Tongue (tissue), 2 donors: ENCODE measurements around the gene ATXN7. TPM values are rescaled to one million over a fixed set of nuclear protein-coding genes. Genes with fewer than 3 reads are reported as not detected.
A peak's percentile ranks its signal among the peaks of the same experiment; 100 is the strongest.

Experiments used
- DNase-seq: peaks from one replicate; pipeline ENCODE4 v3.0.0-alpha.2; 2015
- total RNA-seq: library from RNA; depleted of rRNA; stranded (reverse); fragments of >200 nt; gene quantifications from one replicate; pipeline ENCODE4 v1.2.3, GENCODE V29; 2014

ATXN7 gene
- total RNA-seq, 1 donor from 2014 or later, result 18.3 TPM

DNA sequence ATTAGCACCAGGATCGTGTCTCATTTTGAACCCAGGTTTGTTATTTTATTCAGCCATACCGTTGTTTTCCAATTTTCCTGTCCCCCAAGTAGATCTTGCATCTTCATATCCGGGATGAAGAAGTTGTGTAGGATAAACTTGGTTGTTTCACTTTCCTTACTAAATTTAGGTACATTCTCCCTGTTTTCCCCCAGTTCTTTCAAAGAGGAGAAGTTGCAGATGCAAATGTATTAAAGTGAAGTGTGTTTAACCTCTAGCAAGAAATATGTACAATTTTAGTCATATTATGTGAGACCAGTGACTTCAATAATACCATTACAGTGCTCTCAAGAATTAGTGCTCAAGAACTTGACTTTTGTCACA, 1.3 kb downstream of the ATXN7 start:
- DNase-seq, result peak; percentile 8

GRCh38 chr3:63867225-63867624, 3.6 kb downstream of the ATXN7 start:
- DNase-seq, result no peak

DNA sequence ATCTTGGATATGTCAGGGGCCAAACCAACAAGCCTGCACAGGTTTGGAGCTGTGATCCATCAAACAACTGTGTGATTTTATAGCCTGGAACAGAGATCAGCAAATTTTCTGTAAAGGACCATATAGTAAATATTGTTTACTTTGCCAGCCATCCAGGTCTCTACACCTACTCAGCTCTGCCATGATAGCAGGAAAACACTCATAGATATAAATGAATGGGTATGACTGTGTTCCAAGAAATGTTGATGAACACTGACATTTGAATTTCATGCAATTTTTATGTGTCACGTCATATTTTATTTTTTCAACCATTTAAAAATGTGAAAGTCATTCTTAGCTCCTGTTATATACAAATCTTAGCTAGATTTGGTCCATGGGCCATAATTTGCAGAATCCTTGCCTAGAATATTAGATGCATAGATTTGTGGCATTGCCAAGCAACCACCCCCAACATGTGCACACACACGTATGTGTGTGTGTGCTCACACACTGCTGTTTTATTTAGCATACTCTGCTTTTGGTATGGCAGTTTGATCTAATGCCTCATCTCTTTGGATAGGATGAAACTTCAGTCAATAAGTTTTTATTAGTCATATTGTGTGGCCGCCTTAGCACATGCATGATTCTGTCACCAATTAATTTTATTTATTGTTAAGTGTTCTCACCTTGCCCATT, 6.4 kb downstream of the ATXN7 start:
- no peak for DNase-seq

- DNase-seq, result no peak
Measured at GRCh38 chr3:63870615-63871005, 6.9 kb downstream of the ATXN7 start.

DNA sequence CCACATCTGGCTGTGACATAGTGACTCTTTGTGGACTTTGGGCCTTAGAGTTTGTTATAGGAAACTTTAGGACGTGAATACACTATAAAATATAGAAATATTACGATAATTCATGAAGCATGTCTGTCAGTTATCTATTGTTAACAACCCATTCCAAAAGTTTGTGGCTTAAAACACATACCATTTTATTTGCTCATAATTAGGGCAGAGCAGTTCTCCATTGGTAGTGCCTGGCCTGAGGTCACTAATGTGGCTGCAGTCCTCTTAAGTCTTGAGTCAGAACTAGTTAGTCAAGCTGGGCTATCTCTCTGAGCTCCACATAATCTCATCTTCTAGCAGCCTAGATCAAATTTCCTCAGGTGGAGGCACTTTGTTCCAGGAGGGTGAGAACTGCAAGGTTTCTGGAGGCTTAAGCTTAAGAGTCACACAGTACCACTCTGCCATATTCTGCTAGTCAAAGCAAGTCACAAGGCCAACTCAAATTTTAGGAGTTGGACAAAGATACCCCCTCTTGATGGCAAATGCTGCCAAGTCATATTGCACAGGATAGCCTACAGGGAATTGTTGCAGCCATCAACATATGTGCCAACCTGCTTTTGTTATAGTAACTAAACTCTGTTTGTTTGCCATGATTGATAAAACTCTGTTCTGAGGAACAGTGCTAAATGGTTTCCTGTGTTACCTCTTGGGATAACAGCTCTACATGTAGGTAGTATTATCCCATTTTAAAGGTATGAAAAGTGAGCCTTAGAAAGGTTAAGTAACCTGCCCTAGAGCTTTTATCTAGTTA, 8.7 kb downstream of the ATXN7 start:
- DNase-seq, result no peak

- DNase-seq, result no peak
Measured at GRCh38 chr3:63874769-63875168, 11.1 kb downstream of the ATXN7 start.

GRCh38 chr3:63875510-63875909, 11.8 kb downstream of the ATXN7 start:
- no peak for DNase-seq

- no peak for DNase-seq
Measured at GRCh38 chr3:63876260-63876659, 12.6 kb downstream of the ATXN7 start.

DNA sequence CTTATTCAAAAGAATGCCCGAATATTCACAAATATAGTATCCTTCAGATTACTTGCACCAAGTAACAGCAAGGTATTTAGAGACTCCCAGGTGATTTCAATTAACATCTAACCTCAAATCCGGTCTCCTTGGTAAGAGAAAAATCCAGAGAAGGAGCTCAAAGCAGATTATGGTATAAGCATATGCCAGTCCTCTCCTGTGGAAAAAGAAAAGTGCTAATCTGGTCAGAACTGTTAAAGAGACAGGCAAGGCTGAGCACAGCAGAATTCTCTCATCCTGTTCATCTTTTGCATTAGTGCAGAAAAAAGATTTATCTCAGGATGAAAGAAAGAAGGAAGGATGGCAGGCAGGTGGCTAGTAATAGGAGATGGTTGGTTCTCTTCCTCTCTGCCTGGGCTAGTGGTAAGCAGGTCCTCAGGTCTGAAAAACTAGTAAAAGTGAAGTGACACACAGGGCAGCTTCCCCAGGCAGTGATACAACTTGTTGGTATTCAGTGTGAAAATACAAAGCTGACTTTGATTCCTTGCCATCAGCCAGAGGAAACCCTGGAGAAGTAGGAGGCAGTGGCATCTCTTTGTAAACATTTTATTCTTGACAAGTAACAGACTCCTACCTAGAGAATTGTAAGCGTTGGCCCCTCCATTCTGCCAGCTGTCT, 14.2 kb downstream of the ATXN7 start:
- DNase-seq, result no peak

- no peak for DNase-seq
Measured at GRCh38 chr3:63878394-63879060, 14.9 kb downstream of the ATXN7 start.

GRCh38 chr3:63880653-63881052, 17.0 kb downstream of the ATXN7 start:
- DNase-seq, result no peak

DNA sequence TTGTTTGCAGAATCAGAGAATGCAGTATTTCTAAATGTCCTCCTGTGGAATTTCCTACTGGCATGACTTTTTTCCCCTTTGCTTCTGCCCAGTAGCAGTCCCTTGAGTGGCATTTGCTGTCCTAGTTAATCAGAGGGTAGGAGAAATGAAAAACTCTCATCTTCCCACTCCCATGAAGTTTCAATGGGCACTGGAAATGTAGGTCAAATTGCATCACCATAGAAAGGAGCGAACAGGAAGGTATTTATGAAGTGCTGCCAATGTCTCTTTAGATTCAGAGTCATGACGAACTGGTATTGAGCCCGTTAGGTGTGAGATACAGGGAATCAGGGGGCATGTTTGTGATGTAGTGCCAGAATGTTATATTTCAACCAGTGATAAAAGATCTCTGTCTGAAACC, 23.2 kb downstream of the ATXN7 start:
- DNase-seq, result no peak

DNA sequence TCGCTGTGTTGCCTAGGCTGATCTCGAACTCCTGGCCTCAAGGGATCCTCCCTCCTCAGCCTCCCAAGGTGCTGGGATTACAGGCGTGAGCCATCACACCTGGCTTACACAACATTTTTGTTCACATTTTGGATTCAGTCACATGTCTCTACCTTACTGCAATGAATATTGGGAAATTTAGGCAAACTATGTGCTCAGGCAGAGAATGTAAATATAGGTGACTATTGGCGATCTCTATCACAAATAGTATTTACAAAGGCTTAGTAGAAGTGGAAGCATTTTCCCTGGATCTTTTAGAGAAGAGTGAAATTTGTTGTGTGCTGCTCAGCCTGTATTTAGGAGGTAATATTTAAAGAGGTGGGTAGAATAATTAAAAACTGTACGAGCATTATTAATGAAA, 27.9 kb downstream of the ATXN7 start:
- no peak for DNase-seq

- no peak for DNase-seq
Measured at GRCh38 chr3:63892773-63893352, 29.2 kb downstream of the ATXN7 start.

GRCh38 chr3:63895422-63896189, 31.9 kb downstream of the ATXN7 start:
- DNase-seq, result no peak

- no peak for DNase-seq
Measured at GRCh38 chr3:63896332-63897030, 32.8 kb downstream of the ATXN7 start.

DNA sequence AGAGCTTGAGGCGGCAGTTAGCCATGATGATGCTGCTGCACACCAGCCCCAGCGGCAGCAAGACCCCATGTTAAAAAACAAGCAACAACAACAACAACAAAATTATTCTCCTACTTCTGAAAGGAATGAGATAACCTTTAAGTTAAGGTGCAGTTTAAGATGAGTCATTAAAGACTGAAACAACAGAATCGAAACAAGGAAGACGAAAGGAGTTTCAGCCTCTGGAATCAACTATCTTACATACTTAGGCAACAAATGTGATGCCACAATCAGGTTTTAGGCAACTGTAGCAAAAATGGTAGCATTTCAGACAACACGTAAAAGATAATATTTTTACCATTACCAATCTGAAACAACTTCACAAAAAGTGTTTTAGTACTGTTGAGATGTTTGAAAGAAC, 36.3 kb downstream of the ATXN7 start:
- no peak for DNase-seq

DNA sequence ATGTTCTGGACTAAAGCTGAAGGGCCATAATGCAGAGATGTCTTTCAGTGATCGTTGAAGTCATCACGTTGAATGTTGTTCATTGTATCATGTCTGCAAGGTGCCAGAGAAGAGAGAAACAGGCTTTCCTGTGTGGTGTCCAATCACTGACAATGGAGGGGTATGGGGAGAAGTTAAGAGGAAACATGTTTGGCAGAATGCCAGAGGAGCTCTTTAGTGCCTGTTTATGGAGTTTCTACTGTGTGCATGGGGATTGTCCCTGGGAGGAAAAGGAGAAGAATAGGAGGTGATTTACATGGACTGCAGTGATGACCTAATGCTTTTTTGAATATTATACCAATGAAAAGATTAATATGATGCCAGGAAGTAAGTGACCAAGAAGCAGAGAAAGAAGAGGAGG, 36.8 kb downstream of the ATXN7 start:
- DNase-seq, result peak; percentile 12

DNA sequence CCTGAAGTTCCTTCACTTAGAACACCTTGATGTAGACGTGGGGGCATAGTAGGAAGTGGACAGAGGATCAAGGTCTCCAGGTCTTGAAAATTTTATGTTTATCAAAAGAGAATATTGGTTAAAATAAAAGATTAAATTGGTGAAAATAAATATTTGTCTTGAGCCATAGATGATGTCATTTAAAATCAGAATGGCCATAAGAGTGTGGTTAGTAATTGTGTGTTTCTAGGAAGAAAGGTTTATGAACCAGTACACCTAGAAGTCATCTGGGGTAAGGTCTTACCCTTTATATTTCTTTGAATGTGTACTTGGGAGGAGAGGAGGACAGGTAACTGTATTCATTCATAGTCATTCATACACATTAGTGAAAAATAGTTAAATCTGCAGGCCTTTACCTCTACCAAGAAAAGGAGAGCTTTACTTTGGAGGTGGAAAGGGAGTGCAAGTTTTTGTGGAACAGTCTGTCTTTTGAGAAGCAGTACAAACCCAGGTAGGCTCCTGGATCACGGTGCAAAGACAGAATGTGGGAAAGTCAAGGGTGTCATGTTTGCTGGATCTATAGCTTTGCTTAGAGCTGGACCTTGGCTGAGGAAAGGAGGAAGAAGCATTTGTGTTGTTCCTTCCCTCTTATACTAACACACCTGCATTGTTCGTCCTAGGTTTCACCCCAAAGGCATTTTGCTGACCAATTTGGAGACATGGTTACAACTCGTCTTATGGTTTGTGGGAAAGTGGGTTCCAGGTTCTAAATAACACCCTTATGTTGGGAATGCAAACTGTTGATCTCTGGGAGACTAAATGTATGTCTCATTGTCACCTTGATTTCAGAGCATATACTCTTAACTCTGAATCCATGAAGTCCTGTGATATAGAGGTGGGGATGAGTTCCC, 42.3 kb downstream of the ATXN7 start:
- no peak for DNase-seq
